OCI-LY7 (cell line): Measurements from ENCODE around the gene XDH. TPM values are rescaled to one million over a fixed set of nuclear protein-coding genes. Genes with fewer than 3 reads are reported as not detected.

Experiments
- BruUV-seq: library from RNA; stranded (reverse); fragments of 400-500 nt; replicated peaks from 2 replicates; lab custom pipeline; 2021; lab: Mats Ljungman, UMichigan
- CTCF ChIA-PET: fragments of 300-600 bp; sonication (Branson Sonifier 250); formaldehyde crosslinking; loops from one replicate; lab custom pipeline; 2022; ENCODE audit warnings: antibody characterized with exemption; ENCODE audit not compliant: unreplicated experiment; lab: Charles Lee
- POLR2A ChIA-PET: fragments of 300-600 bp; sonication (Branson Sonifier 250); formaldehyde crosslinking; loops from one replicate; lab custom pipeline; 2022; ENCODE audit warnings: antibody characterized with exemption; lab: Charles Lee
- DNase-seq: peaks from one replicate; pipeline ENCODE4 v3.0.0-alpha.2; 2015; ENCODE audit warnings: low spot score
- H2AFZ ChIP-seq: fragments of 200-600 bp; sonication (generic), shearing (Covaris generic); 2 replicates; pipeline ENCODE4 v1.6.1; 2014; ENCODE audit warnings: mild to moderate bottlenecking, antibody characterized with exemption, low read length, moderate library complexity
- H3K27ac ChIP-seq: fragments of 200-600 bp; sonication (generic); 2 replicates; pipeline ENCODE4 v1.5.1; 2014; ENCODE audit warnings: mixed run types, low read depth, mild to moderate bottlenecking, moderate library complexity, low read length, inconsistent platforms; ENCODE audit not compliant: poor library complexity, severe bottlenecking
- H3K36me3 ChIP-seq: fragments of 200-600 bp; sonication (generic); 2 replicates; pipeline ENCODE4 v1.6.1; 2014; ENCODE audit warnings: mild to moderate bottlenecking, antibody characterized with exemption, low read length, moderate library complexity, mixed read lengths; ENCODE audit not compliant: insufficient read depth
- H3K4me1 ChIP-seq: fragments of 200-600 bp; sonication (generic); 2 replicates; pipeline ENCODE4 v1.5.1; 2014; ENCODE audit warnings: mild to moderate bottlenecking, low read length; ENCODE audit not compliant: insufficient read depth, poor library complexity, severe bottlenecking
- H3K4me2 ChIP-seq: fragments of 200-600 bp; sonication (generic); 2 replicates; pipeline ENCODE4 v1.6.1; 2014; ENCODE audit warnings: mild to moderate bottlenecking, low read length
- H3K4me3 ChIP-seq: fragments of 200-600 bp; sonication (generic); 2 replicates; pipeline ENCODE4 v1.5.1; 2014; ENCODE audit warnings: mild to moderate bottlenecking, low read depth, low read length; ENCODE audit not compliant: poor library complexity, severe bottlenecking
- H3K79me2 ChIP-seq: fragments of 200-600 bp; sonication (generic); 2 replicates; pipeline ENCODE4 v1.6.1; 2016; ENCODE audit warnings: low read depth, mild to moderate bottlenecking, low read length, moderate library complexity, mixed read lengths; ENCODE audit not compliant: insufficient read depth
- H3K9me2 ChIP-seq: fragments of 200-600 bp; sonication (generic); 2 replicates; pipeline ENCODE4 v1.6.1; 2016; ENCODE audit warnings: mild to moderate bottlenecking, low read length, mixed read lengths; ENCODE audit not compliant: insufficient read depth
- H3K9me3 ChIP-seq: fragments of 200-600 bp; sonication (generic); 2 replicates; pipeline ENCODE4 v1.6.1; 2014; ENCODE audit warnings: mild to moderate bottlenecking, mixed run types, low read length, mixed read lengths
- H4K20me1 ChIP-seq: fragments of 200-600 bp; sonication (generic); 2 replicates; pipeline ENCODE4 v1.6.1; 2014; ENCODE audit warnings: mild to moderate bottlenecking, antibody characterized with exemption, low read length, moderate library complexity, mixed read lengths; ENCODE audit not compliant: insufficient read depth
- EZH2phosphoT487 ChIP-seq: fragments of 200-600 bp; sonication (generic); IDR thresholded peaks from 2 replicates; pipeline ENCODE4 v1.6.1; 2018; ENCODE audit warnings: low read depth, borderline replicate concordance, mild to moderate bottlenecking, mixed run types, antibody characterized with exemption, low read length, moderate library complexity, mixed read lengths
- intact Hi-C: fragments of 100-400 bp; cut with micrococcal nuclease; formaldehyde crosslinking; loops from one replicate; pipeline ENCODE4 v1.10.0; 2022; ENCODE audit not compliant: unreplicated experiment
- total RNA-seq, 2 experiments: library from RNA; depleted of rRNA in 1 of 2; stranded (reverse); fragments of >200 nt in 1 of 2; shearing (Covaris generic) in 1 of 2; gene quantifications; 2 replicates each; pipeline ENCODE4 v1.2.3, GENCODE V29; 2014 to 2022
- TF ChIP-seq, protein P1 (sequence below): fragments of 200-600 bp; sonication (generic); conservative IDR thresholded peaks from 2 replicates; pipeline ENCODE4 v1.5.1; 2014; ENCODE audit warnings: mild to moderate bottlenecking, antibody characterized with exemption, low read length, moderate library complexity, mixed read lengths

Gene XDH
- total RNA-seq, 2 experiments from 2014 or later, result not detected

DNA sequence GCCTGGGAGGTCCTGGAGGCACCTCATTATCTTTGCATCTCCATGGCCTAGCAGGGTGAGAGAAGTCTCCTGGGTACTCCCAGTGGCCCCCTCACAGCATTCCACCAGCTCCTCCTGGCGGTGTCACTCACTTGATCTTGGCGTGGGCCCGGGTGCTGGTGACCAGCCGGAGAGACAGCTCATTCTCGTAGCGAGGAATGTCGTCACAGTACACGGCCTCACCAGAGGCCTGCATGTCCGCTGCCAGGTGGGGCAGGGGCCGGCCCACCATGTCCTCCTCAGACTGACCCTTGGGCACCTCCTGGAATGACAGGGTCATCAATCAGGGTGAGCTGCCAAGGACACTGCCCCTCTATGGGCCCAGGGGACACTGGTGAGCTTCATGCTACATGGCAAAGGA is 42.4 kb downstream of the XDH start:
- H3K9me2 ChIP-seq, result no peaks in the 10 kb centered on the region

DNA sequence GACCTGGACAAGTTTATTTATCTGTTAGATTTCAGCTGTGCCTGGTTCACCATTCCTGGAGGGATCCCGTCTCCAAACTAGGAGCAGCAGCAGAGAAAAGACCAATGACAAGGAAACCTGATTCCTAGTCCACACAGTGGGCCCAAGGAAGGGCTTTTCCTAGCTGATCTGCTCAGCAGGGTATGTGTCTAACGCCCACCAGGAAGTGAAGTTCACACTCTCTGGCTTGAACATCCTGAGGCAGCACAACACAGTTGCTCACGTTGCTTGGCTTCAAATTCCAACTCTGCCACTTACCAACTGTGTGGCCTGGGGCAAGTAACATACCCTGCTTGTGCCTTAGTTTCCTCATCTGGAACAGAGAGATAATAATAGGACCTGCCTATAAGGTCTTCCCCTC is 42.9 kb downstream of the XDH start:
- no TSS peak for BruUV-seq
- Histone ChIP-seq H4K20me1 (no peaks in the 10 kb centered on the region), H3K27ac (no peak overlapping the region), H3K9me3 (no peaks in the 10 kb centered on the region), H3K9me2 (no peaks in the 10 kb centered on the region), H3K4me2 (no peak overlapping the region), H3K4me3 (no peak overlapping the region), H3K79me2 (no peaks in the 10 kb centered on the region), H3K4me1 (no peaks in the 10 kb centered on the region), H3K36me3 (no peaks in the 10 kb centered on the region), H2AFZ (no peak overlapping the region)
- CTCF ChIA-PET, result no interaction called here
- POLR2A ChIA-PET, result no interaction called here
- no peak for DNase-seq
- intact Hi-C loops, result no loop called here
- TF ChIP-seq EZH2phosphoT487, result no peak
- TF ChIP-seq, protein P1, sequence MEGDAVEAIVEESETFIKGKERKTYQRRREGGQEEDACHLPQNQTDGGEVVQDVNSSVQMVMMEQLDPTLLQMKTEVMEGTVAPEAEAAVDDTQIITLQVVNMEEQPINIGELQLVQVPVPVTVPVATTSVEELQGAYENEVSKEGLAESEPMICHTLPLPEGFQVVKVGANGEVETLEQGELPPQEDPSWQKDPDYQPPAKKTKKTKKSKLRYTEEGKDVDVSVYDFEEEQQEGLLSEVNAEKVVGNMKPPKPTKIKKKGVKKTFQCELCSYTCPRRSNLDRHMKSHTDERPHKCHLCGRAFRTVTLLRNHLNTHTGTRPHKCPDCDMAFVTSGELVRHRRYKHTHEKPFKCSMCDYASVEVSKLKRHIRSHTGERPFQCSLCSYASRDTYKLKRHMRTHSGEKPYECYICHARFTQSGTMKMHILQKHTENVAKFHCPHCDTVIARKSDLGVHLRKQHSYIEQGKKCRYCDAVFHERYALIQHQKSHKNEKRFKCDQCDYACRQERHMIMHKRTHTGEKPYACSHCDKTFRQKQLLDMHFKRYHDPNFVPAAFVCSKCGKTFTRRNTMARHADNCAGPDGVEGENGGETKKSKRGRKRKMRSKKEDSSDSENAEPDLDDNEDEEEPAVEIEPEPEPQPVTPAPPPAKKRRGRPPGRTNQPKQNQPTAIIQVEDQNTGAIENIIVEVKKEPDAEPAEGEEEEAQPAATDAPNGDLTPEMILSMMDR, result no peak

More for the DNA sequence above, 42.4 kb downstream of the XDH start:
- Histone ChIP-seq H3K4me2 (no peak overlapping the region), H3K36me3 (no peaks in the 10 kb centered on the region), H3K4me1 (no peaks in the 10 kb centered on the region), H4K20me1 (no peaks in the 10 kb centered on the region), H3K9me3 (no peaks in the 10 kb centered on the region), H3K27ac (no peak overlapping the region), H2AFZ (no peak overlapping the region), H3K79me2 (no peaks in the 10 kb centered on the region), H3K4me3 (no peak overlapping the region)
- ChIA-PET POLR2A (no interaction called here), CTCF (no interaction called here)
- TF ChIP-seq, protein P1, result no peak
- TF ChIP-seq EZH2phosphoT487, result no peak
- BruUV-seq, result no TSS peak
- DNase-seq, result no peak
- intact Hi-C loops, result no loop called here

DNA sequence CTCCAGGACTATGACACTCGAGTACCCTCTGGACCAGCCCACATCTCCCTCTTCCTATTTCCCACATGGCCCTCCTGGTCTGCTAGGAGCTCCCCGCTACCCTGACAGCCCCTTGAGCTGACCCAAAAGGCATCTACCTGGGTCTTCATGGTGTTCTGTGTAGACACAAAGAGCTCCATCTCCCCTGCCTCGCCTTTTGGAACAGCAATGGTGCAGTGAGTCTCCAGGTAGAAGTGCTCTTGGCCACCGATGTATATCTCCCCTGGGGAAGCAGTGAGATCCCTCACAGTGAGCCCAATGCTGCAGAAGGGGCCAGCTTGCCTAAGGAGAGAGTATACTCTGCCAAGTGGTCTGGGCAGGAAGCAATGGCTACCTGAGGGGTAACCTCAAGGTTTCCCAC is 47.8 kb downstream of the XDH start:
- Histone ChIP-seq H3K27ac (no peak overlapping the region), H2AFZ (no peak overlapping the region), H3K9me2 (no peaks in the 10 kb centered on the region), H3K4me3 (no peak overlapping the region), H3K4me1 (no peaks in the 10 kb centered on the region), H3K36me3 (no peaks in the 10 kb centered on the region), H4K20me1 (no peaks in the 10 kb centered on the region), H3K4me2 (no peak overlapping the region), H3K9me3 (no peaks in the 10 kb centered on the region), H3K79me2 (no peaks in the 10 kb centered on the region)
- DNase-seq, result no peak
- no TSS peak for BruUV-seq
- no peak for TF ChIP-seq EZH2phosphoT487
- TF ChIP-seq, protein P1, result no peak
- POLR2A ChIA-PET, result no interaction called here
- CTCF ChIA-PET, result interaction anchor here (0.5 kb wide), 1 partner anchor 32 kb away, joined by 4 read pairs; no protein-coding TSS in a partner anchor
- intact Hi-C loops, result no loop called here
